SK-N-SH (cell line): ENCODE measurements around the gene TCP11L2. TPM values are rescaled to one million over a fixed set of nuclear protein-coding genes. Genes with fewer than 3 reads are reported as not detected.

ENCODE experiments used
- CTCF ChIA-PET: fragments of 300-600, 350-600 bp; formaldehyde crosslinking; extraction: SDS; loops from one replicate; lab custom pipeline; 2021; lab: Yijun Ruan, JAX
- POLR2A ChIA-PET: fragments of 350-600 bp; sonication (Branson Sonifier 250); formaldehyde crosslinking; extraction: SDS; loops from one replicate; lab custom pipeline; 2020; ENCODE audit warnings: antibody characterized with exemption, inconsistent platforms; lab: Yijun Ruan, JAX
- DNase-seq: peaks from one replicate; pipeline ENCODE4 v3.0.0; 2012
- H2AFZ ChIP-seq: fragments of 200-600 bp; sonication (generic); 2 replicates; pipeline ENCODE4 v1.8.1; 2016; ENCODE audit warnings: antibody characterized with exemption, mild to moderate bottlenecking, low read depth
- H3F3A ChIP-seq: fragments of 200-600 bp; sonication (generic); replicated peaks from 2 replicates; pipeline ENCODE3; 2016; ENCODE audit warnings: antibody characterized with exemption, mild to moderate bottlenecking; ENCODE audit not compliant: insufficient read depth
- H3K27ac ChIP-seq, 2 experiments: fragments of 200-500 bp in 1 of 2; fragments of 200-600 bp in 1 of 2; sonication (Bioruptor generic) in 1 of 2; sonication (generic), shearing (Covaris generic) in 1 of 2; 2 replicates each; pipeline versions ENCODE4 v1.5.1 to v1.6.1; 2014 to 2016; ENCODE audit warnings: low read depth in 2 of 2, inconsistent platforms in 1 of 2, low read length in 1 of 2, mild to moderate bottlenecking in 1 of 2, mixed read lengths in 1 of 2
- H3K27me3 ChIP-seq: fragments of 200-600 bp; sonication (generic), shearing (Covaris generic); 2 replicates; pipeline ENCODE4 v1.6.1; 2016; ENCODE audit warnings: mixed run types; ENCODE audit not compliant: insufficient read depth
- H3K36me3 ChIP-seq, 2 experiments: fragments of 200-500 bp in 1 of 2; fragments of 200-600 bp in 1 of 2; sonication (Bioruptor generic) in 1 of 2; sonication (generic) in 1 of 2; replicated peaks in 1 of 2; 2 replicates each; pipeline versions ENCODE3 to v1.5.1; 2014 to 2016; ENCODE audit warnings: low read length in 1 of 2, mild to moderate bottlenecking in 1 of 2; ENCODE audit not compliant: insufficient read depth in 2 of 2, control insufficient read depth in 1 of 2
- H3K4me1 ChIP-seq, 2 experiments: fragments of 200-500 bp in 1 of 2; fragments of 200-600 bp in 1 of 2; sonication (Bioruptor generic) in 1 of 2; sonication (generic), shearing (Covaris generic) in 1 of 2; 2 replicates each; pipeline versions ENCODE4 v1.5.1 to v1.6.1; 2014 to 2016; ENCODE audit warnings: low read depth in 1 of 2, low read length in 1 of 2, mixed run types in 1 of 2; ENCODE audit not compliant: insufficient read depth in 2 of 2, control insufficient read depth in 1 of 2
- H3K4me2 ChIP-seq: fragments of 200-600 bp; sonication (generic), shearing (Covaris generic); 2 replicates; pipeline ENCODE4 v1.6.1; 2017; ENCODE audit warnings: mixed run types
- H3K4me3 ChIP-seq, 2 experiments: fragments of 200-500 bp in 1 of 2; fragments of 200-600 bp in 1 of 2; sonication (Bioruptor generic) in 1 of 2; sonication (generic), shearing (Covaris generic) in 1 of 2; 2 replicates each; pipeline versions ENCODE4 v1.5.1 to v1.8.1; 2014 to 2016; ENCODE audit warnings: low read depth in 2 of 2, inconsistent platforms in 1 of 2, low read length in 1 of 2, mild to moderate bottlenecking in 1 of 2, mixed read lengths in 1 of 2, moderate library complexity in 1 of 2
- H3K79me2 ChIP-seq: fragments of 200-600 bp; sonication (generic); 2 replicates; pipeline ENCODE4 v1.8.1; 2017; ENCODE audit warnings: mild to moderate bottlenecking; ENCODE audit not compliant: insufficient read depth
- H3K9ac ChIP-seq: fragments of 200-600 bp; sonication (generic); 2 replicates; pipeline ENCODE4 v1.6.1; 2017; ENCODE audit warnings: mixed run types
- H3K9me2 ChIP-seq: fragments of 200-600 bp; sonication (generic); 2 replicates; pipeline ENCODE4 v1.6.1; 2017; ENCODE audit warnings: mixed run types
- H3K9me3 ChIP-seq: fragments of 200-600 bp; sonication (generic); 2 replicates; pipeline ENCODE4 v1.6.1; 2017; ENCODE audit warnings: mixed run types, mild to moderate bottlenecking, moderate library complexity
- H4K20me1 ChIP-seq: fragments of 200-600 bp; sonication (generic); 2 replicates; pipeline ENCODE4 v1.6.1; 2017; ENCODE audit warnings: mild to moderate bottlenecking, mixed run types; ENCODE audit not compliant: insufficient read depth
- CHD2 ChIP-seq: fragments of 150-350 bp; IDR thresholded peaks from 2 replicates; pipeline ENCODE4 v1.6.1; 2018; ENCODE audit warnings: low read length; ENCODE audit not compliant: partially characterized antibody
- EP300 ChIP-seq, 2 experiments: IDR thresholded peaks; 2 replicates each; pipeline versions ENCODE4 v1.4.0 to v1.6.1; 2012; ENCODE audit warnings: borderline replicate concordance in 1 of 2, low read depth in 1 of 2, low read length in 1 of 2
- GABPA ChIP-seq: IDR thresholded peaks from 2 replicates; pipeline ENCODE4 v1.4.0; 2012; ENCODE audit warnings: low read depth, mild to moderate bottlenecking
- JUND ChIP-seq: IDR thresholded peaks from 2 replicates; pipeline ENCODE4 v1.4.0; 2012
- RFX5 ChIP-seq: IDR thresholded peaks from 2 replicates; pipeline ENCODE4 v1.6.1; 2012; ENCODE audit warnings: mild to moderate bottlenecking, improper control_type of control experiment, low read length
- SIN3A ChIP-seq: IDR thresholded peaks from 2 replicates; pipeline ENCODE4 v1.6.1; 2012; ENCODE audit warnings: low read depth, mild to moderate bottlenecking, low read length, moderate library complexity, borderline replicate concordance
- TCF12 ChIP-seq: IDR thresholded peaks from 2 replicates; pipeline ENCODE4 v1.4.0; 2012
- TEAD4 ChIP-seq: IDR thresholded peaks from 2 replicates; pipeline ENCODE4 v1.4.0; 2012; ENCODE audit warnings: mild to moderate bottlenecking, borderline replicate concordance; ENCODE audit not compliant: insufficient read depth
- YY1 ChIP-seq: IDR thresholded peaks from 2 replicates; pipeline ENCODE4 v1.4.0; 2012; ENCODE audit warnings: low read depth, mild to moderate bottlenecking
- WGBS: methylation state at CpG from one replicate; pipeline ENCODE4 v1.1.6; 2017; ENCODE audit warnings: low lambda C conversion rate; 5-methylcytosine and 5-hydroxymethylcytosine counted together
- polyA plus RNA-seq, 3 experiments: library from polyadenylated mRNA; depleted of rRNA; stranded (reverse); fragments of >200 nt; gene quantifications; 2 replicates each; pipeline ENCODE4 v1.2.3, GENCODE V29; 2012
- TF ChIP-seq, protein P1 (sequence below): fragments of 200-600 bp; sonication (generic); IDR thresholded peaks from 2 replicates; pipeline ENCODE4 v1.6.1; 2017; ENCODE audit warnings: antibody characterized with exemption, mild to moderate bottlenecking, moderate library complexity
- TF ChIP-seq, protein P2 (sequence below): IDR thresholded peaks from 2 replicates; pipeline ENCODE4 v1.6.1; 2012; ENCODE audit warnings: mild to moderate bottlenecking, low read depth, low read length, moderate library complexity

The TCP11L2 gene
- polyA plus RNA-seq, 1 of the 3 experiments (the other 2 are of a cell fraction): 4.0 TPM

DNA sequence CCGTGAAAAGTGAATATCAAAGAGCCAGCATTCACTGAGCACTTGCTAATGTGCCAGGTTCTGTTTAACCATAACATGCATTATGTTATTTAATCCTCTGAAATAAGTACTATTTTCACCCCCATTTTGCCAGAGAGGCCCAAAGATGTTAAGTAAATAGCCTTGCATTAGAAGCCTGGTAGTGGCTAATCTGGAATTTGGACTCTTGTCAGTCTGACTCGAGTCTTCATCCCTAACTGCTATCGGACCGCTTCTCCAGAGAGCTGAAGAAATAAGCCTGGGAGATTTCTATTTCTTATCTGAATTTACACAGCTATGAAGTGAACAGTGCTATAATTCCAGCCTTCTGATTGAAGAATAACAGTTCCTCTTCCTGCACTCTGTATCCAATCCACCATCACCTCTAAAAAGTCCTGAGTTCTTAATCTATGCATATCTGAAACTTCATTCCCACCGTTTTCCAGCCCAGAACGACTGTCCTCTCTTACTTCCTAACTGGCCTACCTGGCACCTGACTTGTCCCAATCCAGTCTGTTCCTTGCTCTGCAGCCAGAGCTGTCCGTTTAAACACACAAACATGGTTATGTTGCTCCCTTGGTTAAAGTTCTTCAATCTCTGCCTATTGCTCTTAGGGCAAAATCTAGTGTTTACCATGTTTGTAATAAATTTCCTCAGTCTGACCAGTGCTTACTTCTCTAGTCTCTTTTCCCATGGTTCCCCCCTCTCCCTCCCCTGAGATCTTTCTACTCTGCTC lies 57.3 kb downstream of the TCP11L2 start:
- no peak overlapping the region for H3K9ac ChIP-seq
- no peak for DNase-seq
- peaks cover 8% of the 10 kb centered on the region for H3F3A ChIP-seq
- TF ChIP-seq CHD2 (no peak), SIN3A (no peak), EP300 (IDR thresholded peaks at IDR 0.05; ENCODE audit: borderline replicate concordance in 1 of 2, low read depth in 1 of 2, low read length in 1 of 2) (no peak), RFX5 (no peak), TCF12 (no peak), YY1 (no peak), TEAD4 (no peak), JUND (no peak), GABPA (no peak)
- TF ChIP-seq, protein P1, sequence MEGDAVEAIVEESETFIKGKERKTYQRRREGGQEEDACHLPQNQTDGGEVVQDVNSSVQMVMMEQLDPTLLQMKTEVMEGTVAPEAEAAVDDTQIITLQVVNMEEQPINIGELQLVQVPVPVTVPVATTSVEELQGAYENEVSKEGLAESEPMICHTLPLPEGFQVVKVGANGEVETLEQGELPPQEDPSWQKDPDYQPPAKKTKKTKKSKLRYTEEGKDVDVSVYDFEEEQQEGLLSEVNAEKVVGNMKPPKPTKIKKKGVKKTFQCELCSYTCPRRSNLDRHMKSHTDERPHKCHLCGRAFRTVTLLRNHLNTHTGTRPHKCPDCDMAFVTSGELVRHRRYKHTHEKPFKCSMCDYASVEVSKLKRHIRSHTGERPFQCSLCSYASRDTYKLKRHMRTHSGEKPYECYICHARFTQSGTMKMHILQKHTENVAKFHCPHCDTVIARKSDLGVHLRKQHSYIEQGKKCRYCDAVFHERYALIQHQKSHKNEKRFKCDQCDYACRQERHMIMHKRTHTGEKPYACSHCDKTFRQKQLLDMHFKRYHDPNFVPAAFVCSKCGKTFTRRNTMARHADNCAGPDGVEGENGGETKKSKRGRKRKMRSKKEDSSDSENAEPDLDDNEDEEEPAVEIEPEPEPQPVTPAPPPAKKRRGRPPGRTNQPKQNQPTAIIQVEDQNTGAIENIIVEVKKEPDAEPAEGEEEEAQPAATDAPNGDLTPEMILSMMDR: no peak
- TF ChIP-seq, protein P2, sequence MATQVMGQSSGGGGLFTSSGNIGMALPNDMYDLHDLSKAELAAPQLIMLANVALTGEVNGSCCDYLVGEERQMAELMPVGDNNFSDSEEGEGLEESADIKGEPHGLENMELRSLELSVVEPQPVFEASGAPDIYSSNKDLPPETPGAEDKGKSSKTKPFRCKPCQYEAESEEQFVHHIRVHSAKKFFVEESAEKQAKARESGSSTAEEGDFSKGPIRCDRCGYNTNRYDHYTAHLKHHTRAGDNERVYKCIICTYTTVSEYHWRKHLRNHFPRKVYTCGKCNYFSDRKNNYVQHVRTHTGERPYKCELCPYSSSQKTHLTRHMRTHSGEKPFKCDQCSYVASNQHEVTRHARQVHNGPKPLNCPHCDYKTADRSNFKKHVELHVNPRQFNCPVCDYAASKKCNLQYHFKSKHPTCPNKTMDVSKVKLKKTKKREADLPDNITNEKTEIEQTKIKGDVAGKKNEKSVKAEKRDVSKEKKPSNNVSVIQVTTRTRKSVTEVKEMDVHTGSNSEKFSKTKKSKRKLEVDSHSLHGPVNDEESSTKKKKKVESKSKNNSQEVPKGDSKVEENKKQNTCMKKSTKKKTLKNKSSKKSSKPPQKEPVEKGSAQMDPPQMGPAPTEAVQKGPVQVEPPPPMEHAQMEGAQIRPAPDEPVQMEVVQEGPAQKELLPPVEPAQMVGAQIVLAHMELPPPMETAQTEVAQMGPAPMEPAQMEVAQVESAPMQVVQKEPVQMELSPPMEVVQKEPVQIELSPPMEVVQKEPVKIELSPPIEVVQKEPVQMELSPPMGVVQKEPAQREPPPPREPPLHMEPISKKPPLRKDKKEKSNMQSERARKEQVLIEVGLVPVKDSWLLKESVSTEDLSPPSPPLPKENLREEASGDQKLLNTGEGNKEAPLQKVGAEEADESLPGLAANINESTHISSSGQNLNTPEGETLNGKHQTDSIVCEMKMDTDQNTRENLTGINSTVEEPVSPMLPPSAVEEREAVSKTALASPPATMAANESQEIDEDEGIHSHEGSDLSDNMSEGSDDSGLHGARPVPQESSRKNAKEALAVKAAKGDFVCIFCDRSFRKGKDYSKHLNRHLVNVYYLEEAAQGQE: no peak
- H3K4me1 ChIP-seq: peaks cover 0 to 7% of the 10 kb centered on the region in 2 experiments; a peak in 2 of 4 replicates
- H3K4me3 ChIP-seq: no peak overlapping the region
- ChIA-PET CTCF (interaction anchor here (1.6 to 2.3 kb wide), 2 partner anchors 132 to 559 kb away, joined by 5 to 12 read pairs; no protein-coding TSS in a partner anchor), POLR2A (no interaction called here)
- no peaks in the 10 kb centered on the region for H3K9me3 ChIP-seq
- no peaks in the 10 kb centered on the region for H4K20me1 ChIP-seq
- no peak overlapping the region for H3K27ac ChIP-seq
- H3K36me3 ChIP-seq: peaks cover 3 to 7% of the 10 kb centered on the region in 2 experiments
- H3K79me2 ChIP-seq: peaks cover 42% of the 10 kb centered on the region
- 89% methylated on average over 7 of the region's 7 CpGs for WGBS
- H3K4me2 ChIP-seq: no peak overlapping the region
- no peaks in the 10 kb centered on the region for H3K9me2 ChIP-seq
- H2AFZ ChIP-seq: no peak overlapping the region
- no peaks in the 10 kb centered on the region for H3K27me3 ChIP-seq
